OCI-LY3 (cell line): ENCODE results near the gene LYZL6.

Source experiments
- EZH2phosphoT487 ChIP-seq: fragments of 200-600 bp; shearing (Covaris generic); IDR thresholded peaks from 2 replicates; pipeline ENCODE4 v1.6.1; 2018; ENCODE audit warnings: antibody characterized with exemption, mixed run types, low read depth
- TF ChIP-seq, protein P1 (sequence below): fragments of 200-600, 300-600 bp; sonication (generic); IDR thresholded peaks from 2 replicates; pipeline ENCODE4 v1.5.1; 2014; ENCODE audit warnings: antibody characterized with exemption, low read length, low read depth

GRCh38 chr17:35936063-35936462 lies 7.5 kb downstream of the LYZL6 start:
- no peak for TF ChIP-seq EZH2phosphoT487
- TF ChIP-seq, protein P1, sequence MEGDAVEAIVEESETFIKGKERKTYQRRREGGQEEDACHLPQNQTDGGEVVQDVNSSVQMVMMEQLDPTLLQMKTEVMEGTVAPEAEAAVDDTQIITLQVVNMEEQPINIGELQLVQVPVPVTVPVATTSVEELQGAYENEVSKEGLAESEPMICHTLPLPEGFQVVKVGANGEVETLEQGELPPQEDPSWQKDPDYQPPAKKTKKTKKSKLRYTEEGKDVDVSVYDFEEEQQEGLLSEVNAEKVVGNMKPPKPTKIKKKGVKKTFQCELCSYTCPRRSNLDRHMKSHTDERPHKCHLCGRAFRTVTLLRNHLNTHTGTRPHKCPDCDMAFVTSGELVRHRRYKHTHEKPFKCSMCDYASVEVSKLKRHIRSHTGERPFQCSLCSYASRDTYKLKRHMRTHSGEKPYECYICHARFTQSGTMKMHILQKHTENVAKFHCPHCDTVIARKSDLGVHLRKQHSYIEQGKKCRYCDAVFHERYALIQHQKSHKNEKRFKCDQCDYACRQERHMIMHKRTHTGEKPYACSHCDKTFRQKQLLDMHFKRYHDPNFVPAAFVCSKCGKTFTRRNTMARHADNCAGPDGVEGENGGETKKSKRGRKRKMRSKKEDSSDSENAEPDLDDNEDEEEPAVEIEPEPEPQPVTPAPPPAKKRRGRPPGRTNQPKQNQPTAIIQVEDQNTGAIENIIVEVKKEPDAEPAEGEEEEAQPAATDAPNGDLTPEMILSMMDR = no peak
